Right lobe of liver (tissue), 6 donors: ENCODE data around the gene IL3. TPM values are rescaled to one million over a fixed set of nuclear protein-coding genes. Genes with fewer than 3 reads are reported as not detected.
A peak's percentile ranks its signal among the peaks of the same experiment; 100 is the strongest.

Source experiments
- ATAC-seq, 4 donors: fragments of 200-7000 bp; cut with Tn5 transposase; one replicate each; pipeline ENCODE4 v1.9.1; 2020; ENCODE audit warnings: mild to moderate bottlenecking in 4 of 4, moderate library complexity in 4 of 4
- DNase-seq, 3 donors: peaks; one replicate each; pipeline ENCODE4 v3.0.0-alpha.2; 2020
- H3K27ac ChIP-seq, 3 donors: fragments of 200-600 bp; one replicate each; pipeline ENCODE4 v1.8.0; 2022
- H3K27me3 ChIP-seq, 2 donors: fragments of 200-600 bp; one replicate each; pipeline ENCODE4 v1.8.0; 2022
- H3K36me3 ChIP-seq, 4 donors: fragments of 200-600 bp; sonication (generic) in 1 of 4; one replicate each; pipeline versions ENCODE4 v1.5.1 to v1.8.0; 2017 to 2022; ENCODE audit warnings: control low read depth in 1 of 4
- H3K4me1 ChIP-seq, 4 donors: fragments of 200-600 bp; sonication (generic) in 1 of 4; one replicate each; pipeline versions ENCODE4 v1.5.1 to v1.8.0; 2017 to 2022; ENCODE audit warnings: control low read depth in 1 of 4
- H3K4me3 ChIP-seq, 3 donors: fragments of 200-600 bp; one replicate each; pipeline ENCODE4 v1.8.0; 2022
- H3K9me3 ChIP-seq, 4 donors: fragments of 200-600 bp; sonication (generic) in 1 of 4; one replicate each; pipeline versions ENCODE4 v1.5.1 to v1.8.0; 2017 to 2022; ENCODE audit warnings: control low read depth in 1 of 4
- CTCF ChIP-seq, 4 donors: fragments of 200-600 bp in 3 of 4; fragments of 450-650 bp in 1 of 4; IDR thresholded peaks; one replicate each; pipeline versions ENCODE4 v1.5.1 to v1.8.0; 2016 to 2022; ENCODE audit warnings: antibody characterized with exemption in 4 of 4, mild to moderate bottlenecking in 2 of 4
- POLR2A ChIP-seq: fragments of 450-650 bp; IDR thresholded peaks from one replicate; pipeline ENCODE4 v1.6.1; 2017; ENCODE audit warnings: antibody characterized with exemption, mild to moderate bottlenecking
- WGBS: methylation state at CpG from one replicate; pipeline ENCODE4 v1.1.6; 2018; ENCODE audit warnings: low coverage, low lambda C conversion rate; ENCODE audit not compliant: insufficient coverage; ENCODE audit errors: missing lambda C conversion rate; 5-methylcytosine and 5-hydroxymethylcytosine counted together
- intact Hi-C, 2 donors: fragments of 100-400 bp; cut with DNase I; formaldehyde crosslinking; loops; one replicate each; pipeline versions ENCODE4 v1.11.2 to v1.14.1; 2022
- total RNA-seq, 6 experiments: library from RNA; depleted of rRNA in 2 of 6; stranded (reverse); fragments of >200 nt in 2 of 6; fragmentation: NEBNext Ultra II Directional in 3 of 6; extraction: Animal tissue kit (Norgen Biotek cat#: 25700) in 3 of 6; gene quantifications; one replicate each; pipeline versions ENCODE4 v1.1.0 to v1.2.4, GENCODE V29; 2016 to 2023
- donor health status: DM: no; HTN: yes; CAD: no.
- donor health status: DM: no; HTN: no; CAD: no.
- donor health status: DM: no; HTN: no; CAD: no.
- donor health status: DM: no; HTN: yes; CAD: no.
- donor health status: DM: no; HTN: yes; CAD: no.

Gene IL3
- total RNA-seq, 6 experiments from 2014 or later: not detected

DNA sequence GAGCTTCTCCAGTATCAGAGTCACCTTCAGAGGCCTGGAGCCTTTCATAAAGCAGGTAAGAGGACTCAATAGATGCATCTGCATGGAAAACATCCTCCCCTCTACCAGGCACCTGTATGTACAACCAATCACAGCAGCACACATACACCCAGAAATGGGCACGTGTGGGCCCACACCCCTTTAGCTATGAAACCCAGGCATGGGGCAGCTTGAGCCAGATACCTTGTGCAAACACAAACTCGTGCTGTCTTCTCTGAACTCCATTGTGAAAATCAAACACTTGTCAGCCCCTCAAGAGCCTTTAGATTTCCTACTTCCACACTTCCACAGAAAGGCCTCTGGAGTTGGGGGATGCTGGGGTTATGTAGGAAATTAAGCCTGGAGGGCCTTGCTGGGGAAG lies 12.1 kb downstream of the IL3 start:
- no peaks in the 10 kb centered on the region for H3K27me3 ChIP-seq
- TF ChIP-seq CTCF (IDR thresholded peaks at IDR 0.05) (no peak), POLR2A (no peak)
- H3K9me3 ChIP-seq: no peaks in the 10 kb centered on the region
- DNase-seq (no peak), ATAC-seq (no peak)
- H3K27ac ChIP-seq: no peak overlapping the region
- H3K36me3 ChIP-seq: no peaks in the 10 kb centered on the region
- H3K4me3 ChIP-seq: no peak overlapping the region
- intact Hi-C loops: no loop called here
- H3K4me1 ChIP-seq: no peaks in the 10 kb centered on the region
- WGBS: 80% methylated on average over 1 of the region's 2 CpGs

DNA sequence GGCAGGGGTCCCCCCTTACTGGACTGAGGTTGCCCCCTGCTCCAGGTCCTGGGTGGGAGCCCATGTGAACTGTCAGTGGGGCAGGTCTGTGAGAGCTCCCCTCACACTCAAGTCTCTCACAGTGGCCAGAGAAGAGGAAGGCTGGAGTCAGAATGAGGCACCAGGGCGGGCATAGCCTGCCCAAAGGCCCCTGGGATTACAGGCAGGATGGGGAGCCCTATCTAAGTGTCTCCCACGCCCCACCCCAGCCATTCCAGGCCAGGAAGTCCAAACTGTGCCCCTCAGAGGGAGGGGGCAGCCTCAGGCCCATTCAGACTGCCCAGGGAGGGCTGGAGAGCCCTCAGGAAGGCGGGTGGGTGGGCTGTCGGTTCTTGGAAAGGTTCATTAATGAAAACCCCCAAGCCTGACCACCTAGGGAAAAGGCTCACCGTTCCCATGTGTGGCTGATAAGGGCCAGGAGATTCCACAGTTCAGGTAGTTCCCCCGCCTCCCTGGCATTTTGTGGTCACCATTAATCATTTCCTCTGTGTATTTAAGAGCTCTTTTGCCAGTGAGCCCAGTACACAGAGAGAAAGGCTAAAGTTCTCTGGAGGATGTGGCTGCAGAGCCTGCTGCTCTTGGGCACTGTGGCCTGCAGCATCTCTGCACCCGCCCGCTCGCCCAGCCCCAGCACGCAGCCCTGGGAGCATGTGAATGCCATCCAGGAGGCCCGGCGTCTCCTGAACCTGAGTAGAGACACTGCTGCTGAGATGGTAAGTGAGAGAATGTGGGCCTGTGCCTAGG lies 13.0 kb downstream of the IL3 start, which contains the start of gene CSF2:
Gene CSF2 (plus strand): TSS at position 559 of the 783 bp plus-strand sequence. CDS start 35 bp downstream, at position 594.
- no peak within 1 kb of the TSS for H3K27ac ChIP-seq
- peak in 1 of 4 donors; percentile 25 for ATAC-seq
- no peaks in the 10 kb centered on the region for H3K27me3 ChIP-seq
- H3K4me3 ChIP-seq: no peak within 1 kb of the TSS
- DNase-seq: no peak
- H3K36me3 ChIP-seq: no peaks in the 10 kb centered on the region
- TF ChIP-seq POLR2A (no peak), CTCF (IDR thresholded peaks at IDR 0.05) (no peak)
- WGBS: 33% methylated on average over 1 of the region's 12 CpGs
- intact Hi-C loops: no loop called here
- H3K4me1 ChIP-seq: no peaks in the 10 kb centered on the region
- H3K9me3 ChIP-seq: no peaks in the 10 kb centered on the region

DNA sequence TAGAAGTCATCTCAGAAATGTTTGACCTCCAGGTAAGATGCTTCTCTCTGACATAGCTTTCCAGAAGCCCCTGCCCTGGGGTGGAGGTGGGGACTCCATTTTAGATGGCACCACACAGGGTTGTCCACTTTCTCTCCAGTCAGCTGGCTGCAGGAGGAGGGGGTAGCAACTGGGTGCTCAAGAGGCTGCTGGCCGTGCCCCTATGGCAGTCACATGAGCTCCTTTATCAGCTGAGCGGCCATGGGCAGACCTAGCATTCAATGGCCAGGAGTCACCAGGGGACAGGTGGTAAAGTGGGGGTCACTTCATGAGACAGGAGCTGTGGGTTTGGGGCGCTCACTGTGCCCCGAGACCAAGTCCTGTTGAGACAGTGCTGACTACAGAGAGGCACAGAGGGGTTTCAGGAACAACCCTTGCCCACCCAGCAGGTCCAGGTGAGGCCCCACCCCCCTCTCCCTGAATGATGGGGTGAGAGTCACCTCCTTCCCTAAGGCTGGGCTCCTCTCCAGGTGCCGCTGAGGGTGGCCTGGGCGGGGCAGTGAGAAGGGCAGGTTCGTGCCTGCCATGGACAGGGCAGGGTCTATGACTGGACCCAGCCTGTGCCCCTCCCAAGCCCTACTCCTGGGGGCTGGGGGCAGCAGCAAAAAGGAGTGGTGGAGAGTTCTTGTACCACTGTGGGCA lies 13.8 kb downstream of the IL3 start:
- Histone ChIP-seq H3K9me3 (no peaks in the 10 kb centered on the region), H3K4me1 (no peaks in the 10 kb centered on the region), H3K4me3 (no peak overlapping the region), H3K27me3 (no peaks in the 10 kb centered on the region), H3K36me3 (no peaks in the 10 kb centered on the region), H3K27ac (no peak overlapping the region)
- WGBS: no CpG with 5 or more reads among the region's 7 CpGs
- DNase-seq (no peak), ATAC-seq (no peak)
- TF ChIP-seq POLR2A (no peak), CTCF (IDR thresholded peaks at IDR 0.05) (no peak)
- intact Hi-C loops: no loop called here

GRCh38 chr5:132074772-132075718 lies 14.6 kb downstream of the IL3 start:
- DNase-seq: no peak
- TF ChIP-seq CTCF (IDR thresholded peaks at IDR 0.05) (no peak), POLR2A (no peak)
- whole genome bisulfite sequencing: 35% methylated on average over 3 of the region's 16 CpGs

More at GRCh38 chr5:132074772-132075718, 14.6 kb downstream of the IL3 start:
- no peak overlapping the region for H3K4me3 ChIP-seq
- H3K36me3 ChIP-seq: no peaks in the 10 kb centered on the region
- H3K4me1 ChIP-seq: no peaks in the 10 kb centered on the region
- no peak overlapping the region for H3K27ac ChIP-seq
- H3K9me3 ChIP-seq: no peaks in the 10 kb centered on the region
- ATAC-seq: no peak
- no peaks in the 10 kb centered on the region for H3K27me3 ChIP-seq
- intact Hi-C loops: no loop called here
